Iris pigment epithelial cell (primary cell): ENCODE measurements around the gene COL11A2.

Source experiments
- DNase-seq: peaks from one replicate; pipeline ENCODE4 v3.0.0-alpha.2; 2011; ENCODE audit warnings: low read depth

The COL11A2 gene

DNA sequence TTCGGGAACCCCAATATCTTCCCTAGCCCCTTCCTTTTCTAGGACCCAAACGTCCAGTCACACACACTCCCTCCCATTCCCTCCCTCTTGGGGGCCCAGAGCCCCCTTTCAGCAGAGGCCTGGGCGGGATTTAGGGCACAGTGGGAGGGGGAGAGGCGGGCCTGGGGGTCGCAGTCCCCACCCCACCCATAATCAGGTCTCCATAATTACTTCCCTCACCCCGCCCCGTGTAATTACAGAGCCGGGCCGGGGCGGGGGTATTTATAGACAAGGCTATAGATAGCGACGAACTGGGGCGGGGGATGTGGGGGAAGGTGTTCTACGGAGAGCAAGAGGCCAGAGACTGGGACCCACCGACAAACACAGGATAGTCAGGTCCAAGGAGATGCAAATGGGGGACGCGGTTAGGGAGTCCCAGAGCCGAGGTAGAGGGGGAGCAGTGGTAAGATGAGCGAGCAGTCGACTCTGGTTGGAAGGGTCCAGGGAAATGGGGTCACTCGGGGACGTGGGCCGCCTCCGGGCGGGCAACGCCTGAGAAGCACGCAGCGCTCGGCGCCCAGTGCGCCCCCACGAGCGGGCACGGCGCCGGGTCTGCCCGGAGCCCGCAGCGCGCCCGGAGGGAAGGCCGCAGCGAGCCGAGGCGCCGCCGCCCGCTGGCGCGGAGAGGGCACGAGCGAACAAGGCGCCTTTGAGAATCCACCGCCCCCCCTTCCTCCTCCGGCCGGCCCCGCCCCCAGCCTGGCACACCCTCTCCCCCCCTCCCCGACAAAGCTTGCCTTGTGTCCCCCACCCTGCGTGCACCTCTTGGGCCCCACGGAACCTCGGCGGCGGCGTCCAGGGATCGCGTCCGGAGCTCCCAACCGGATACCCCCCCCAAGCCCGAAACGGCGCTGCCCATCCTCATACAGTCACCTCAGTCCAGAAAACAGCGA is 670 bp upstream of the COL11A2 start:
- DNase-seq = no peak

DNA sequence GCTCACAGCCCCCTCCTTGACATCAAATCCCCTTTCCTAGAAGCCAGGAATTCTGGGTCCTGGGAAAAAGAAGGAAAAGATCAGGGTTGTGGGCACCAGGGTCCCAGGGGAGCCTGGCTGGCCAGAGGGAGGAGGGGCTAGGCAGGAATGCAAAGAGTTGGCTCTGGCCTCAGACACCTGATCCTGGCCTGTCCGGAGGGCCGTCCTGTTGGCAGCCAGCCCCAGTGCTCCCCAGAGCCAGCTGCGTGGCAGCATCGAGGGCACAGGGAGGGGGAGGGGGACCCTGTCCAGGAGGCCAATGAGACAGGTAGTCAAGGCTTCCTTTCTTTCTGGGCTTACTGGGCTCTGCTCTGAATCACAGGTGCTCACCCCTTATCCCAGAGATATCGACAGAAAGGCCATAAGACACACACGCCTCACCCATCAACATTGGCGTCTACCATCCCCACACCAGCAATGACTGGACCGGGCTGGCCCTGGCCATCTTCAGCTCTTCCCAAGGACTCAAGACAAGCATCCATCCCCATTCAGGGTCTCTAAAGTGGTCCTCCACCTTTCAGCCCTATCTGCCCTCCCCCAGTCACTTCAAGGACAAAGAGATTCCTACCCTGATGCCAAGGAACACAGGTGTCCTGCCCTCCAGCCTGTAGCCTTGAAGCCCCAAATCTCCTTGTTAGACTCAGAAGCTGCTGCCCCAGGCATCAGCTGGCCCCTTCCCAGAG is 723 bp downstream of the COL11A2 start:
- no peak for DNase-seq

DNA sequence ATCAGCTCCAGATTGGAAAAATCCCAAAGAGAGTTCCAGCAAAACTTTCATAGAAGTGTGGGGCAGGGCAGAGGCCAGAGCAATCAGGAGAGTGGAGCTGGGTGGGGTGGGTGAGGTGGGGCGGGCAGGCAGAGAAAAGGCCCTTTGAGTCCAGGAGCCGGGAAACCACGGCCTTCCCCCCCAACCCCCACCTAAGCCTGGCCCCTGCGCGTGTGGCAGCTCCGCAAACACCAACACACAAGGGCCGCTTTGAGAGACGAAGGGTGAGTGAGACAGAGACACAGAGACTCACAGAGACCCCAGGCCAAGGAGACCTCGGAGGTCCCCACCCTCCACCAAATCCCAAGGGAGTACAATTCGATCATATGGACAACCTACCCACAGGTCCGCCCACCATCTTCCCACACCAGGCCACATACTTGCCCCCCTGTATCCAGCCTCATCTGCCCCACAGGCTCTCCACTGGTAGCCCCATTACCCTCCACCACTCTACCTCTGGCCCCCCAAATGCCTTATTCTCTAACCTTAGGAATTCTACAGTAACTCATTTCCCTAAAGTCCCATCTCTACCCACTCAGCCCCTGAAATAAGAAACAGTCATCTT is 1.7 kb downstream of the COL11A2 start:
- no peak for DNase-seq

DNA sequence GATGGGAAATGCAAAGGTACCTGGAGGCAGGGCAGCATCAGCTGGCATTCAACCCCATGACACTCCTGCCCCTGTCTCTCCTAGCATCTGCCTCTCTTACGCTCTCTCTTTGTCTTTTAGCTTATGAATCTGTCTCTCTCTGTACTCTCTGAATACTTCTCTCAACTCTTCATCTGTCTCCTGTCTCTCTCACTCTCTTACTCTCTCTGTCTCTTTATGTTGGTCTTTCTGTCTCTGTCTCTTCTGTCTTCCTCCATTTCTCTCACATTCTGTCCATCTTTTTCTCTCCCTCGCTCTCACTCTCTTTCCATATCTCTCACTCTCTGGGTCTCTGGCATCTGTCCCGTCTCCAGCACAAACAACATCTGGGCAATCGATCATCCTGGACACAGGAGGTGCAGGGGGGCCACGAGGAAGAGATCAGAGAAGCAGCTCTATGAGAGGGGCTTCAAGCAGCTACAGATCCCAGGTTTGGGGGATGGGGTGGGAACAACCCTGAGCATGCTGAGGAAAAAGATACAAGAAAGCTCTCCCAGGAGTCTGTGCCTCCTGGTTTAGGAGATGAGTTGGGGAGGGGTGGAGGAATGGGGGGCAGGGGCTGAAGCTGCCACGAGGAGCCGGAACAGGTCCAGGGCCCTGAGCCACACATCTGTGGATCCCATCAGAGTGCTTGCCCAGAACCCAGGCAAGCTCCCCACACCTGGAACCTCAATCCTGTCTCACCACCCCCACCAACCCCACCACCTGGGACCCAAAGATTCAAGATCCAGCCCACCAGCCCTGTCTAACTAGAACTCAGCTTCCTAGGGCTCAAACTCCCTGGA is 2.4 kb downstream of the COL11A2 start:
- DNase-seq = no peak

DNA sequence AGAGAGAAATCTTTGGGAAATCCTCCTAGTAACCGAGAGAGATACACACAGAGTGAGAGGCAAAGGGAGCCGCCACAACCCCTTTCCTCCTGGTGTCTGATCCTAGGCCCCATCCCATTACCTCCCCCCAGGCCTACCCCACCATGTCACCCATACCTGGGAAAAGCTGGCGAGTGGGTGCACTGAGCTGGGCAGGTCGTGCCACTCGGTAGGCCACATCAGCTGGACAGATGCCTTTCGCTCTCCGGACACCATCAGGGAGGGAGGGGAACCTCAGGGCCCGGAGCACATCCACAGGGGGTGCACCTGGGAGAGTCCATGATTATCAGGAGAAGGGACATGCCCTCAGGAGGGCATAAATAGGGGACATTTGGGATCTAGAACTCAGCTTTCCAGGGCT is 3.1 kb downstream of the COL11A2 start:
- no peak for DNase-seq

DNA sequence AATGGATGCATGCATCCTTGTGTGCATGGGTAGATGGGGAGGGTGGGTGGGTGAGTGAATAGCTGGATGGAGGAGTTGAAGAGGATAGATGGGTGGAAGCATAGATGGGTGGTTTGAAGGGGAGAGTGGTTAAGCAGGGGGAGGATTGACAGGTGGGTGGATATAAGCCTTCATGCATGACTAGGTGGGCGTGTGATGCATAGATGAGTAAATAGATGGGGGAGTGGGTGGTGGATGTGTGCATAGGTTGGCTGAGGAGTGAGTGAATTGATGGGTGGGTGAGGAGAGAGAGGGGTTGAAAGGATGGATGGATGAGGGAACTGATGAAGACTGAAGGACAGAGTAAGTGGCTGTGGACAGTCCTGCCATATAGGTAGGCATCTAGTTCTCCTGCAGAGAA is 4.5 kb downstream of the COL11A2 start:
- no peak for DNase-seq

DNA sequence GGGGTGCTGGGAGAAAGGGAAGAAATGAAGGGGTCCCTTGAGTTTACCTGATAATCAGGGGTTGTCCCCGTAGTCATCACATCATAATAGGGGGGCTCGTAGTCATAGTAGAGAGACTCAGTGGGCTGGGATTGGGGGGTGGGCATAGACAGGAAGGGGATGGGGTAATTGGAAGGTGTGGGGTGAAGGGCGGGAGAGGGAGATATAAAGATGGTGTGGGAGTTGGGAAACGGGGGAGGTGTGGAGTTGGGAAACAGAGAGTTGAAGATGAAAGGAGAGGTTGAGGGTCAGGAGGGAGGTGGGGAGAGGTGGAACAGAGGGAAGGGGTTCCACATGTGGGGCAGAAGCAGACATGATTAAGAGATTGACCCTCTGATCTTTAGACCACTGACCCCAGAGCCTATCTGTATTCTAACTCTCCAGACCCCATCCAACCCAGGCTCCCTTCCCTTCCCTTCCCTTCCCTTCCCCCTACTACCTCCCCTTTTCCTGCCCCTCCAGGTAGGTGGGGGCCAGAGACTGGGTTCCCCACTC is 6.5 kb downstream of the COL11A2 start:
- DNase-seq = no peak

DNA sequence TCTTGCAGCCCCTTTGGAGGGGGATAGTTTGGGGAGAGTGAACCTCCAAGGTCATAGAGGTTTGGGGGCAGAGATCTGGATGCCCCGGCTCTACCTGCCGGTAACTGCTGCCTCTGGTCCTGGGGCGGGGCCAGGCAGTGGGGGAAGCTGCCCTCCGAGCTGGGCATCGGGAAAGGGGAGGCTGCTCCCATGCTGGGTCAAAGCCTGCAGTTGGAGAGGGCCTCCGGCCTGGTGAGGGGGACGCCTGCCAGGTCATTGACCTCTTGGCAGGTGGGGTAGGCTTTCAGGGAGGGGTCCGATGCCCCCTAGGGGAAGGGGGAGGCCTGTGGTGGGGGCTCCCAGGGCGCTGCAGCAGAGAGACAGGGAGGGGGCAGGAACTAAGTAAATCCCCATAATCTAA is 7.1 kb downstream of the COL11A2 start:
- no peak for DNase-seq

DNA sequence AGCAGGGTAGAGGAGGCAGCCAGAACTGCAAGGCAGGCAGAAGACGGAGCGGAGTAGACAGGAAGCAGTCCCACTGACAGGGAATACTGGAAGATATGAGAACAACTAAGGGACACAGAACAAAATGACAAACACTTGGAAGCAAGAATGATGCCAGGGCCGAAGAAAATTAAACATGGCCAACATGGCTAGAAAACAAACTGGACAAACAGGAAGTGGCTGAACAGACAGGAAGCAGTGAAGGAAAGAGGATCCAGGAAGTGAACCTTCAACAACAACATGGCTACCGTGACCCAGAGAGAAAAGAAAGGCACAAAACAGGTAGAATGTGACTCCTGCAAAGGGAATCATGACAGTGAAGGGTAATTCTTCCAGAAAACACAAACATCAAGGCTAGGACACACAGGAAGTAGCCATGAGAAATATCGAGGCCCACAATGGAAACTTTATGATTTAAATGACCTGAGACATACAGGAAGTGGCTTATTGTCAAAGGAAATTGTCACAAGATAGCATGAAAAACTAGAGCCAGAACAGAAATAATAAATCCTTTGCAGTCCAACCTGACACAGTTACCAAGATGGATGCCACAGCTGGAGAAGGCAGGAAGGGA is 9.1 kb downstream of the COL11A2 start:
- DNase-seq = no peak

DNA sequence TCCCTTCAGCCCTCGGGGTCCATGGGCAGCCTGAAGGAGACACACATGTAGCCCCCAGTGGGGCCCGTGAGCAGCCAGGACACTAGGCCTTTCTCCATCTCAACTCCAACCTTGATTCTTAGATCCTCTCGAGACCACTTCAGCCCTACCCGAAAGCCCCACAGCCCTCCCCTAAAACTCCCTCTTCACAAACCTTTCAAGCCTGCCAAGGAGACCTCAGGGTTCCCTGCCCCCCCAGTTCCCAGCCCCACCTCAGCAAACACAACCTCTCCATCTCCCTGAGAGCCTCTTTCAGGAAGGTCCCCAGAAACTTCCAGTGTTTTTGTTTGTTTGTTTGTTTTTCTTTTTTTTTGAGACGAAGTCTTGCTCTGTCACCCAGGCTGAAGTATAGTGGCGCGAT is 11.1 kb downstream of the COL11A2 start:
- DNase-seq = no peak

DNA sequence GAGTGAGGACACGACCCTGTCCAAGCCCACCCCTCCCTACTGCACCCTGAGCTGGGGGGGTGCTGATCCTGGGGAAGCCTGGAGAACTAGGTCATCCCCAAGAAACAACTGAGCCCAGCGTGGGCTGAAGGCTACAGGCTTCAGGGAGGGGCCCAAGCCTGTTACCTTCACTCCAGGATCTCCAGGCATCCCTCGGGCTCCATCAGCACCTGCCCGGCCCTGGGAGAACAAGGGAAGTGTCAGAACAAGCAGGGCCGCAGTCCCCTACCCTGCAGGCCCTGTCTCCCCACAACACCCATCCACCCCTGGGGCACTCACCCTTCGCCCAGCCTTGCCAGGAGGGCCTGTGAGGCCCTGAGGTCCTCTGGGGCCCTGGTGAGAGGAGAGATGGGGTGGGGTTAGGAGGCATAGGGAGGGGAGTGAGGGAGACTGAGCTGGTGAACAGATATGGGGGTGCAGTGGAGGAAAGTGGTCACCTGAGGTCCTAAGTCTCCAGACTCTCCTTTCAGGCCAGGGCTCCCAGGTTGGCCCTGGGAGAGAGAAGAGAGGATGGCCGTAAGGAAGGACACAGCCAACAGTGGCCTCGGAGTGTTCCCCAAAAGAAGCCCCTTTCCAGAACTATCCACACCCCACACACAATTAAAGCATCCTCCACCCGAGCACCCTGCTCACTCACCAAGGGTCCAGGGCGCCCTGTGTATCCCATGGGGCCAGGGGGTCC is 13.4 kb downstream of the COL11A2 start:
- DNase-seq = no peak

DNA sequence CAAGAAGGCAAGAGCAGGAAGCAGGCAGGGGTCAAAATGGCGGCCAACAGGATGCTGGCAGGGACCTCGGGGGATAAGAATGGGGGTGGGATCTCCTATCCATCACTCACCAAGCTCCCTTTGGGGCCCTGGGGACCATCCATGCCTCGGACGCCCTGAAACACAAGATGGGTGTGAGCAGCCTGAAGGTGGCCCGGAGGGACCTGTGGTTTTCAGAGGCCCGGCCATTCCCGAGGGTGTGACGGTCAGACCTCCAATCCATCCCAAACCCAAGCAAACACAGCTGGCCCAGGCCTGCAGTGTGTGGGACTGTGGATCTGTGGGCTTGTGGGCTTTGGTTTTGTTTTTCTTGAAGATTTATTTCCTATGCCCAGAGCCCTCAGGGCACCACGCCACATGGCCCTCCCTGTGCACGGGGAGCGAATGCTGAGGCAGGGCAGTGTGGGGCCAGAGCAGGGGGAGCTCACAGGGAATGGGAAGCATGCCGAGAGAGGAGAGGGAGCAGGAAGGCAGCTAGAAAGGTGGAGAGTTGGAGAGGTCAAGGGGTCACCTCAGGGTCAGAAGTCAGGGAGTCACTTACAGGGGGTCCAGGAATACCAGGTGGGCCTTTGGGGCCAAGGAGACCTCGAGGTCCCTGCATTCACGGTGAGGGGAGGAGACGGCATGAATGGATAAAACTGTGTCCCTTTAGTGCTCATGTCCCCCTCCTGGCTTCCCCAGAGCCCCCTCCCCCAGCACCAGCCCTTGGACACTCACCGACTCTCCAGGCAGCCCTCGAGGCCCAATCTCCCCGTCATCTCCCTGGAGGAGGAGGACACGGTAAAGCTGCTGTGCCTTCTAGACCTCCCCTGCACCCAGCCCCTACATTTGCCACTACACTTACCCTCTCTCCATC is 14.5 kb downstream of the COL11A2 start:
- no peak for DNase-seq

DNA sequence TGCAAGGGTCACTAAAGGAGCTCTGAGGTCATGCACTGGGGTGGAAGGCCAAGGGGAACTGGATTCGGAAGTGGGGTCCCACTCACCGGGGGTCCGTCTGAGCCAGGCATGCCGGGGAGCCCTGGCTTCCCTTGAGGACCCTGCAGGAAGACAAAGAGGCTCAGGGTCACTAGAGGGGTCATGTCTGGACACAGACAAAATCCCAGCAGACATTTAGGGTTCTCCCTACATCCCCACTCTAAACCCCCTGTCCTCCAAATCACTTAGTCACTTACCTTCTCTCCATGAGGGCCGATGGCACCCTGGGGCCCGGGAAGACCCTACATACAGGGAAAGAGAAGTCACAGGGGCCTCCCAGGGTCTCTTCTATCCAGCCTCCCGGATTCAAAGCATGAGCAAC is 15.4 kb downstream of the COL11A2 start:
- no peak for DNase-seq

DNA sequence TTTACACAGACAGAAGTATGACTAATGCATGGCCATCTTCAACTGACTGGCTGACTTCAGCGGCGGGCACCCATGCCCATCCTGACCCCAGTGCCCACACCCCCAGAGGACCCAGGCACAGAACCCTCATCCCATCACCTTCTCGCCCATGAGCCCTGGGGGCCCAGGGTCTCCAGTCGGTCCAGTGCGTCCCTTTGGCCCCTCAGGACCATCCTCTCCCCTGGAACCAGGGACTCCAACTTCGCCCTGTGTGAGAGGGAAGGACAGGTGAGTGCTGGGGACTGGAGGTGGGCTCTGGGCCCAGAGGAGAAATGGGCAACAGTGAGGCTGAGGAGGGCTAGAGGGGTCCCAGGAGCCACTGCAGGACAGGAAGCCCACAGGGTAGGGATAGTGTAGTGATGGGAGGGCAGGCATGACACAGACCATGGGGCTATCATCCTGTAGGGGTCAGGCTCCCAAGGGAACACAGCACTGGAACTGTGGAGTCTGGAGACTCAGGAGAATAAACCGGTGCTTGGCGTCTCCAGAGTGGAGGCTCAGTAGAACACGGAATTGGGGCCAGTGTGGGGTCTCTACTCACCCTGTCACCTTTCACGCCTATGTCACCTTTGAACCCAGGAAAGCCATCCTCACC is 16.7 kb downstream of the COL11A2 start:
- no peak for DNase-seq

DNA sequence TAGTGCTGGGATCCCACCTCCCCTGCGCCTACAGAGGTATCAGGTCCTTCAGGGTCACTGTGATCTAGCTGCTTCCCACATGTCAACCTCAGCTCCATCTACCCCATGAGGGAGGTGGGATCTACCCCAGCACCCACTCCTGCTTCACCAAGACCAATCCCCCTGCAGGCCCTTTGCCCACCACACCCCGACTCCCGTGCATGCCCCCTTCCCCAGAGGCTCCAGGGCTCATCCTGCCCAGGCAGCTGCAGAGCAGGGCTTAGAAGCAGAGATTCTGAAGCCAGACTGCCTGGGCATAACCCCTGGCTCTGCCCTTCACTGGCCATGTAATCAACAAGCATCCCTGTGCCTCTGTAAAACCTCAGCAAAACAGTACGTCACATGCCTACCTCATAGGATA is 17.5 kb downstream of the COL11A2 start:
- DNase-seq = no peak

DNA sequence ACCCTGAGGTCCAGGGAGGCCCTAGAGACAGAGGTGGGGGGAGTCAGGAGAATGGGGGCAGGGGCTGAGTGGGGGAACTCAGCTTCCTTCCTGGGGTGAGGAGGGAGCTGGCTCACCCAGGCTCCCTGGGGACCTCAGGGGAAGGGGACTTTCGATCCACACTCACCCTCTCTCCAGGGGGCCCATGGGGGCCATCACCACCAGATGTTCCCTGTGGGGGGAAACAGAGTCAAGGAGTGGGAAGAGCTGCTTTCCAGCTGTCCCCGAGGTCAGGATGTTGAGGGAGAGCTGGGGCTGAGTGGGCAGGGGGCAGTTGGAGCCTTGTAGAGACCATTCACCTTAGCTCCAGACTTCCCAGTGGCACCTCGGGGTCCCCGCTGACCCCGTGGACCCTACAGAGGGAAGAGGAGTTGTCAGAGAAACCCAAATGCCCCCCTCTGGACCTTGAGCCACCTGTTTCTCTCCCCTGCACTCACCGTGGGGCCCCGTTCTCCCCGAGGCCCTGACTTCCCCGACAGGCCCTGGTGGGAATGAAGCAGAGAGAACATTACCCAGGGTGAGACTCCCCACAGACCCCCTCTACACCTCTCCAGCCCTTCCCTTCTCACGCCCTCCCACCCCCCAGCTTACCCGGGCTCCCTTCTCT is 18.6 kb downstream of the COL11A2 start:
- DNase-seq = no peak

DNA sequence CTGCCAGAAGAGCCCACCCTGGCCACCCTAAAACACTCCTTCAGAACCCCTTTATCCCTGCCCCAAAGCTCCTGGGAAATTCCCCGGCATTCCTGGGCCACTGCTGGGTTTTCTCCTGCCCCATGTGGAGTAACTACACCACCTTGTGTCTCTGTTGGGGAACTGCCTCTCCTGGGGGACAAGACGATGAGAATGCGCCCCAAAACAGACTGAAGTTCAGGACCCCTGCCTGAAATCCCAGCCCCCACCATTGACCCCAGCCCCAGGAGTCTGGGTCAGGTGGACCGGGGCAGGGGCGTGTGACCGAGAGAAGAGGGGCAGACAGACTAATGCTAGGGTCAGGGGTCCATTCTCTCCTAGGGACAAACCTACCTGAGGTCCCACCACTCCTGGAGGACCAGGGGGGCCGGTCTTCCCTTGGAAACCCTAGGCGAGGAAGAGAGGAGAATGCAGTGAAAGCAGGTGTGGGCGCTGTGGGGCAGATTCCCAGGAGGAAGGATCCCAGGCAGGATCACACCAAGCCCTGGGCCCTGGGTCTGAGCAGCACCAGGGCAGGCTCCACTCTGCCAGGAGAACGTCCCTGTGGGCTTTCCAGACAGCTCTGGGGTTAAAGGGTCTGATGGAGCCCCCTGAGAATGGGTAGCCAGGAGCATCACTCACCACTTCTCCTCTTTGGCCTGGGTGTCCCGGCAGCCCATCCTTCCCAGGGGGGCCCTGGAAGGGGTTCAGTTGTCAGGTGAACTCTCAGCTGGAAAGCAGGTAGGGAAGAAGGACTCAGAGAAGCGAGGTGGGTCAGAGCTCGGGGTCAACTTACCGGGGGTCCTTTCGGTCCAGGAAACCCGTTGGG is 19.4 kb downstream of the COL11A2 start:
- DNase-seq = peak; percentile 47
